BE2C (cell line): ENCODE results near the gene TACSTD2.

Experiments used
- DNase-seq: peaks from one replicate; pipeline ENCODE4 v3.0.0-alpha.2; 2020
- H3K27me3 ChIP-seq: fragments of 250-450 bp; sonication (Bioruptor Pico); 2 replicates; pipeline ENCODE4 v1.5.1; 2020; ENCODE audit warnings: mild to moderate bottlenecking
- H3K36me3 ChIP-seq: fragments of 250-450 bp; sonication (Bioruptor Pico); 2 replicates; pipeline ENCODE4 v1.5.1; 2020; ENCODE audit warnings: mild to moderate bottlenecking
- H3K4me1 ChIP-seq: fragments of 250-450 bp; sonication (Bioruptor Pico); 2 replicates; pipeline ENCODE4 v1.5.1; 2020
- H3K4me3 ChIP-seq: 2 replicates; pipeline ENCODE4 v1.5.1; 2011; ENCODE audit warnings: low read depth, low read length
- H3K9me3 ChIP-seq: fragments of 250-450 bp; sonication (Bioruptor Pico); 2 replicates; pipeline ENCODE4 v1.5.1; 2020
- TF ChIP-seq, protein P1 (sequence below): IDR thresholded peaks from 2 replicates; pipeline ENCODE4 v1.5.1; 2012; ENCODE audit warnings: mild to moderate bottlenecking, low read depth, low read length

TACSTD2 gene

DNA sequence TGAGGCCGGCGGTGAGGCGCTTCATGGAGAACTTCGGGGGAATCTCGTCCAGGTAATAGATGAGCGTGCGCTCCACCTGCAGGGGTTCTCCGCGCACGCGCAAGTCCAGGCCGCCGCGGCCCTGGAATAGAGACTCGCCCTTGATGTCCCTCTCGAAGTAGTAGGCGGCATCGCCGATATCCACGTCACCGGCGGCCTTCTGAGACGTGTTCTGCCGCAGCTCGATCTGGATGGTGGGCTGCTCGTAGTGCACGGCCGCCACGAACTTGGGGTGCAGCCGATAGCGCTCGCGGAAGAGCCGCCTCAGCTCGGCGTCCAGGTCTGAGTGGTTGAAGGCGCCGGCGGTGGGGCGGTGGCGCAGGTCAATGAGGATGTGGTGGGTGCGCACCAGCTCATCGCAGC lies 726 bp downstream of the TACSTD2 start:
- TF ChIP-seq, protein P1, sequence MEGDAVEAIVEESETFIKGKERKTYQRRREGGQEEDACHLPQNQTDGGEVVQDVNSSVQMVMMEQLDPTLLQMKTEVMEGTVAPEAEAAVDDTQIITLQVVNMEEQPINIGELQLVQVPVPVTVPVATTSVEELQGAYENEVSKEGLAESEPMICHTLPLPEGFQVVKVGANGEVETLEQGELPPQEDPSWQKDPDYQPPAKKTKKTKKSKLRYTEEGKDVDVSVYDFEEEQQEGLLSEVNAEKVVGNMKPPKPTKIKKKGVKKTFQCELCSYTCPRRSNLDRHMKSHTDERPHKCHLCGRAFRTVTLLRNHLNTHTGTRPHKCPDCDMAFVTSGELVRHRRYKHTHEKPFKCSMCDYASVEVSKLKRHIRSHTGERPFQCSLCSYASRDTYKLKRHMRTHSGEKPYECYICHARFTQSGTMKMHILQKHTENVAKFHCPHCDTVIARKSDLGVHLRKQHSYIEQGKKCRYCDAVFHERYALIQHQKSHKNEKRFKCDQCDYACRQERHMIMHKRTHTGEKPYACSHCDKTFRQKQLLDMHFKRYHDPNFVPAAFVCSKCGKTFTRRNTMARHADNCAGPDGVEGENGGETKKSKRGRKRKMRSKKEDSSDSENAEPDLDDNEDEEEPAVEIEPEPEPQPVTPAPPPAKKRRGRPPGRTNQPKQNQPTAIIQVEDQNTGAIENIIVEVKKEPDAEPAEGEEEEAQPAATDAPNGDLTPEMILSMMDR: no peak
- H3K9me3 ChIP-seq: no peaks in the 10 kb centered on the region
- DNase-seq: no peak
- no peaks in the 10 kb centered on the region for H3K36me3 ChIP-seq
- H3K4me3 ChIP-seq: no peak overlapping the region
- peaks cover 3% of the 10 kb centered on the region; the same call in 1 of the 2 replicates for H3K27me3 ChIP-seq
- no peaks in the 10 kb centered on the region for H3K4me1 ChIP-seq

DNA sequence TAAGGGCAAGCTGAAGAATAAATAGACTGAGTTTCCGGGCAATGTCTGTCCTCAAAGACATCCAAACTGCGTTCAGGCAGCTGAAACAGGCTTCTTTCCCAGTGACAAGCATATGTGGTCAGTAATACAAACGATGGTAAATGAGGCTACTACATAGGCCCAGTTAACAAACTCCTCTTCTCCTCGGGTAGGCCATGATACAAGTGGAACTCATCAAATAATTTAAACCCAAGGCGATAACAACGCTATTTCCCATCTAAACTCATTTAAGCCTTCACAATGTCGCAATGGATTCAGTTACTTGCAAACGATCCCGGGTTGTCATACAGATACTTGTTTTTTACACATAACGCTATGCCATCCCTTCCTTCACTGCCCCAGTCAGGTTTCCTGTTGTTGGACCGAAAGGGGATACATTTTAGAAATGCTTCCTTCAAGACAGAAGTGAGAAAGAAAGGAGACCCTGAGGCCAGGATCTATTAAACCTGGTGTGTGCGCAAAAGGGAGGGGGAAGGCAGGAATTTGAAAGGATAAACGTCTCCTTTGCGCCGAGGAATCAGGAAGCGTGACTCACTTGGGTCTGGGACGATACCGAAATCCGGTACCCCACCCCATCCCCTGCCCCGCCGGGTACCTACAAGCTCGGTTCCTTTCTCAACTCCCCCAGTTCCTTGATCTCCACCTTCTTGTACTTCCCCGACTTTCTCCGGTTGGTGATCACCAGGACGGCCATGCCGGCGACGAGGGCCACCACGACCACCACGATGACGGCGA lies 1.3 kb downstream of the TACSTD2 start:
- no peak overlapping the region for H3K4me3 ChIP-seq
- H3K4me1 ChIP-seq: no peaks in the 10 kb centered on the region
- DNase-seq: no peak
- H3K27me3 ChIP-seq: peaks cover 3% of the 10 kb centered on the region; the same call in 1 of the 2 replicates
- H3K36me3 ChIP-seq: no peaks in the 10 kb centered on the region
- no peaks in the 10 kb centered on the region for H3K9me3 ChIP-seq
- TF ChIP-seq, protein P1: no peak

DNA sequence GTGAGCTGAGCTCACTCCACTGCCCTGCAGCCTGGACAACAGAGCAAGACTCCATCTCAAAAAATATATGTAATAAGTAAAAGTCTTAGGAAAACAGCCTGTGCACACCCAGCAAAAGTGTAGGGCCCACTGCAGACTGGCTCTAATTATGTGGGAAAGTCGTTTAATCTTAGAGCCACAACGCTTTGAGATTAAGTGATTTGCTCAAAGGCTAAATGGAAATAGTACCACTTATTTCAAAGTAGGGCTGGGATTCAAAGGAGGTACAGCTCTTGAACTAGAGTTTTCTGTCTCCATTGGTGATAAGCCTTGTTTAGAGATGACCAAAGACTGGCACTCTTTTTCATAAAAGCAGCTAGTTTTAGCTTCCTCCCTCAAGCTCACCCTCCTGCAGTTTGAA lies 2.2 kb downstream of the TACSTD2 start:
- Histone ChIP-seq H3K27me3 (peaks cover 3% of the 10 kb centered on the region; the same call in 1 of the 2 replicates), H3K9me3 (no peaks in the 10 kb centered on the region), H3K36me3 (no peaks in the 10 kb centered on the region), H3K4me3 (no peak overlapping the region), H3K4me1 (no peaks in the 10 kb centered on the region)
- no peak for DNase-seq
- TF ChIP-seq, protein P1: no peak

DNA sequence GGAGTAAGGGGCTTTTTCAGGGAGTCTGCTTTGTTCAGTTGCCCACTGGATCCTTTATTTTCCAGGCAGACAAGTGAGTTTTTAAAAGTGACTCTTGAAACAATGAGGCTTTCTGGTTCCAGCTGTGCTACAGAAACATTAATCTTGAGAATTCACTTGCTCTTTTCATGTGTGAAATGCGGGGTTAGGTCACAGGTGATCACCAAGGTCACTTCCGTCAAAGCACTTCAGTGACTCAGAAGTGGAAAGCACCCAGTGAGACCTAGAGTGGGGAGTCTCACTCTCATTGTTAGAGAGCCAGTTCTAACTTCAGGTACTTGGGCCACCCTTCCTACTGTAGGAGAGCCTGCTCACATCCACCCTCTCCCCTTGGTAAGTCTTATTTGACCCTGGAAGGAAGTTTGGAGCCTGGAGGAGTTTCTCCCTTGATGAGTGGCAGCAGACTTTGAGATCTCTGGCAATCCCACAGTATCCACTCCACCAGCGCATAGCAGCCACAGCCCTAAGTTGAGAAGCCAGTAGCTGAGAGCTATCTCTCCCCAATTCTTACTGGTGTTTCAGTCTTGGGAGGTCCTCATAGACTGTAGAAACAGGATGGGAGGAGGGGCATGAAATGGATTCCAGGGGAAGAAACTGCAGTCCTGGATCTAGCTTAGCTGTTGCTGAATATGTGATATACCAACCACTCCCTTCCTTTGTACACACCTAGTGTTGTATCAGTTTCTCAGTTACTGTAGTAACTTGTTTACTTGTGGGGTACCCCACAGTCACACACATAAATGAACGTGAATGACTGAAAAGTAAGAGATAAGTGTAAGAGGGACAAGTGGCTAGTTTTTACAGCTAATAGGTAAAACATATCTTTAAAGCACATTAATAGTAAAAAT lies 3.1 kb downstream of the TACSTD2 start:
- no peaks in the 10 kb centered on the region for H3K9me3 ChIP-seq
- peaks cover 3% of the 10 kb centered on the region; the same call in 1 of the 2 replicates for H3K27me3 ChIP-seq
- H3K4me1 ChIP-seq: no peaks in the 10 kb centered on the region
- no peaks in the 10 kb centered on the region for H3K36me3 ChIP-seq
- DNase-seq: no peak
- TF ChIP-seq, protein P1: no peak
- H3K4me3 ChIP-seq: no peak overlapping the region

DNA sequence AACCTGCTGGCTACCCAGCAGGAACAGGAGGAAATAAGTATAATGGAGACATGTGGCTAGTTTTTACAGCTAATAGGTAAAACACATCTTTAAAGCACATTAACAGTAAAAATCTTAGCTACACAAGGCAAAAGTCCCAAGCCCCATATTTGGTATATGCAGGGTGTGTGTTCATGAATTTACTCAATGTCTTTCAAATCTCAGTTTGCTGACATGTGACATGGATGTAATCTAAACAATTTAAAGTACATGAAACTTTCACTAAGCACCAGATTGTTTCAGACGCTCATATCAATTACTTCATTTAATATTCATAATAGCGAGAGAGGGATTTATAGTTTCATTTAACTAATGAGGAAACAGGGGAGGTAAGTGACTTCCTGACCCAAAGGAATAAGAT lies 3.9 kb downstream of the TACSTD2 start:
- TF ChIP-seq, protein P1: no peak
- H3K36me3 ChIP-seq: no peaks in the 10 kb centered on the region
- H3K4me1 ChIP-seq: no peaks in the 10 kb centered on the region
- no peak overlapping the region for H3K4me3 ChIP-seq
- peaks cover 3% of the 10 kb centered on the region; the same call in 1 of the 2 replicates for H3K27me3 ChIP-seq
- no peaks in the 10 kb centered on the region for H3K9me3 ChIP-seq
- DNase-seq: no peak
